Measurements from ENCODE around the gene CCSAP. TPM values are rescaled to one million over a fixed set of nuclear protein-coding genes. Genes with fewer than 3 reads are reported as not detected.

Gene CCSAP
- total RNA-seq, 1 experiment from 2014 or later: 8.5 TPM

DNA sequence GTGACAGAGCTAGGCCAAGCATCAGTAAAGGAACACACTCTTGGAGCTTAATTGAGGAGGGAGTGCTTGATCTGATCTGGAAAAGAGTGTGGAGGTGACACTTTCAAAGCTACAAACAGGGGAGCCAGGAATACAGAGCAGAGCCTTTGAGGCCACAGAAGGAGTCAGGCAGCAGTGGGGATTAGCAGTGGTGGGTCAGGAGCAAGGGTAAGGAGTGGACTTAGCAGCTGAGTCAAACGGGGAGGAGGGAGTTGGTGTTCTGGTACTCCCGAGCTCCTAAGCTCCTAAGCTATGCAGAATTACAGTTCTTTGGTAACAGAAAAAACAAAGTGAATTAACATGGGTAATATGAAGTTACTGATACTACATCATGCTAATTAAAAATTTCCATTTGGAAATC is 57.4 kb downstream of the CCSAP start:
- H2BK20ac ChIP-seq (ENCODE audit: low read depth, low read length, poor library complexity, severe bottlenecking): no peak overlapping the region
- H3K4me1 ChIP-seq (ENCODE audit: insufficient read depth, low read length): peaks cover 2% of the 10 kb centered on the region; the same call in 1 of the 2 replicates
- H3K27ac ChIP-seq (ENCODE audit: insufficient read length, low read depth, low read length): no peak overlapping the region
- no peak overlapping the region for H2AFZ ChIP-seq (ENCODE audit: low read length)
- no peak overlapping the region for H2BK15ac ChIP-seq (ENCODE audit: low read depth, low read length)
- Mint-ChIP-seq H3K36me3 (ENCODE audit: insufficient read depth in 1 of 3, low read depth in 3 of 3) (peaks cover 3 to 15% (median 4%) of the 10 kb centered on the region in 3 experiments; a peak in 6 of 7 replicates), H3K27ac (peak overlapping the region in 2 of 3 experiments; percentile 1 to 62; a peak in 2 of 7 replicates), H3K4me3 (no peak overlapping the region), H3K9me3 (no peaks in the 10 kb centered on the region), H3K27me3 (ENCODE audit: low read depth) (no peaks in the 10 kb centered on the region), H3K4me1 (peaks cover 7 to 12% of the 10 kb centered on the region in 2 experiments)
- TF ChIP-seq CTCF (conservative IDR thresholded peaks at IDR 0.05): no peak
- H4K8ac ChIP-seq (replicated peaks; ENCODE audit: insufficient read length, low read depth, low read length): no peak overlapping the region
- DNase-seq: no peak
- H3K4me2 ChIP-seq (ENCODE audit: insufficient read depth, insufficient read length, low read length): no peak overlapping the region
- no peak overlapping the region for H3K56ac ChIP-seq (ENCODE audit: insufficient read length, low read depth, low read length)
- no peaks in the 10 kb centered on the region for H3K9me3 ChIP-seq (ENCODE audit: control insufficient read depth, low read depth, low read length)
- H4K91ac ChIP-seq (ENCODE audit: insufficient read length, low read depth, low read length): no peak overlapping the region
- no peak overlapping the region for H3T11ph ChIP-seq (ENCODE audit: low read length)
- no peak overlapping the region for H3K14ac ChIP-seq (ENCODE audit: insufficient read depth, low read length)
- H4K20me1 ChIP-seq (ENCODE audit: control insufficient read depth, insufficient read depth, insufficient read length): no peaks in the 10 kb centered on the region
- no peak overlapping the region for H3K23ac ChIP-seq (ENCODE audit: insufficient read length, low read depth, low read length)
- WGBS (ENCODE audit: extremely low coverage, insufficient read length, low lambda C conversion rate): no CpG with 5 or more reads among the region's 2 CpGs
- no peak overlapping the region for H2BK120ac ChIP-seq (ENCODE audit: low read depth, low read length, poor library complexity, severe bottlenecking)
- no peak overlapping the region for H2BK5ac ChIP-seq (ENCODE audit: insufficient read length, low read length)
- H4K5ac ChIP-seq (ENCODE audit: insufficient read length, low read depth, low read length): no peak overlapping the region
- H3K9ac ChIP-seq (ENCODE audit: extremely low read depth, insufficient read length, low read length): no peak overlapping the region
- H3K18ac ChIP-seq (ENCODE audit: insufficient read length, low read depth, low read length): no peak overlapping the region
- peaks cover 10% of the 10 kb centered on the region; the same call in 1 of the 2 replicates for H3K79me2 ChIP-seq (ENCODE audit: insufficient read depth, low read length)
- no peaks in the 10 kb centered on the region for H3K23me2 ChIP-seq (ENCODE audit: insufficient read length, low read depth, low read length, poor library complexity, severe bottlenecking)
- H3K79me1 ChIP-seq (ENCODE audit: insufficient read depth, low read depth, low read length, poor library complexity, severe bottlenecking): peaks cover 6% of the 10 kb centered on the region
- H3K27me3 ChIP-seq (ENCODE audit: insufficient read depth, low read length): no peaks in the 10 kb centered on the region
- H2BK12ac ChIP-seq (ENCODE audit: insufficient read length, low read depth, low read length): no peak overlapping the region
- no peak overlapping the region for H3K4ac ChIP-seq (ENCODE audit: low read depth, low read length)
- no peak overlapping the region for H2AK5ac ChIP-seq (ENCODE audit: insufficient read length, low read length)
